Measurements from ENCODE around the gene MISP. TPM values are rescaled to one million over a fixed set of nuclear protein-coding genes. Genes with fewer than 3 reads are reported as not detected.

The MISP gene
- total and polyA plus RNA-seq, 10 of the 15 experiments (the other 5 are each of a cell fraction or from before 2014, with no cell fraction given), result not detected

DNA sequence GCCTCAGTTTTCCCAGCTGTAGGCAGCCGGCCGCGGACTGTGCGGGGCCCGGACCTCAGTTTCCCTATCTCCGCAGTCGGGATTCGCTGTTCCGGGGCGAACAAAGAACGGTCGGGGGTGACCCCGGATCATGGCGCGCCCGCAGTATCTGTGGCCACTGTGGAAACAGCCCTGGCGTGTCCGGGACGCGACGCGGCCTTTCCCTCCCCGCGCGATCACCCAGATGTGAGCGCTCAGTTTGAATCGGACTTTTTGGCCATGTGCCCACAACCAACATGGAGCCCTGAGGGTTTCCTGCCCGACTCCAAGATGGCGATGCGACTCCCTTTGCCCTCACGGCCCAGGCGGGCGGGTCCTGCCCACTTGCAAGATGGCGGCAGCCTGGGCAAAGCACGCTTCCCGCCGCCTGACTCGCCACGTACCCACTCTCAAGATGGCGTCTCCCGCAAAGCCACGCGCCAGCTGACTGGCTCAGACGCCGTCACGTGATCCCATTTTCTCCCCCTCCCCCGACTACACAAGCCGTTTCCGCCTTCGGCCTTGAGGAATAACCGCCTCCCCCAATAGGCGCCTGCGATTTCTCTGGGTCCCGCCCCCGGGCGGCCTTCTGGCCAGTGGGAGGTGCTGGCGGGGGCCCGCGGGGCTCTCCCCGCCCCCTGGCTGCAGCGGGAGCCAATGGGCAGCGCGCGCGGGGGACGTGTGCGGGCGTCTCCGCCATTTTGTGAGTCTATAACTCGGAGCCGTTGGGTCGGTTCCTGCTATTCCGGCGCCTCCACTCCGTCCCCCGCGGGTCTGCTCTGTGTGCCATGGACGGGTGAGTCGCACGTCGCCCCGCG lies 46.0 kb downstream of the MISP start, which contains the start of gene PTBP1:
Gene PTBP1, plus strand, starts transcription at position 761 of the 836 bp plus-strand sequence. Its CDS starts 46 bp downstream, at position 807.
- under 1% methylated on average over 77 of the region's 83 CpGs for WGBS (ENCODE audit: insufficient coverage, insufficient replicate concordance, low lambda C conversion rate, missing lambda C conversion rate)
- peak within 1 kb of the TSS; percentile 84 for H3K4me2 ChIP-seq (ENCODE audit: control insufficient read depth, insufficient read depth)
- H3K4me3 ChIP-seq, result peak within 1 kb of the TSS; percentile 92
- H3K79me2 ChIP-seq (ENCODE audit: control insufficient read depth, insufficient read depth, low read length), result peaks cover 42% of the 10 kb centered on the region
- FAIRE-seq, result peak; percentile 100
- SMC1A ChIA-PET (ENCODE audit: uncharacterized antibody, unreplicated experiment), result no interaction called here
- BruUV-seq (replicated peaks), result no TSS peak
- peak within 1 kb of the TSS; percentile 98 for H3K9ac ChIP-seq (ENCODE audit: control insufficient read depth, insufficient read depth, low read length)
- H4K20me1 ChIP-seq (ENCODE audit: control insufficient read depth, insufficient read depth), result peaks cover 30% of the 10 kb centered on the region
- DNase-seq (ENCODE audit: low read depth, low spot score), result peak; percentile 100
- intact Hi-C loops (cut with micrococcal nuclease; ENCODE audit: unreplicated experiment) (loop anchor here (2.0 kb wide), 1 partner anchor 224 kb away; the partner anchor contains the start of gene BSG), in situ Hi-C loops (cut with MboI) (no loop called here)
- H3K27me3 ChIP-seq (replicated peaks in 1 of 2; ENCODE audit: control insufficient read depth in 2 of 2, insufficient read depth in 2 of 2, low read length in 1 of 2), result no peaks in the 10 kb centered on the region
- POLR2A ChIA-PET, result interaction anchor here (1.3 kb wide), 1 partner anchor 110 kb away, joined by 3 read pairs; no protein-coding TSS in a partner anchor
- H2AFZ ChIP-seq (ENCODE audit: control insufficient read depth, low read depth, low read length), result peak within 1 kb of the TSS; percentile 97
- RAD21 ChIA-PET (ENCODE audit: unreplicated experiment), result no interaction called here
- peak within 1 kb of the TSS; percentile 90 for H3K27ac ChIP-seq (ENCODE audit: control insufficient read depth, insufficient read depth)
- peaks cover 7% of the 10 kb centered on the region; the same call in 1 of the 2 replicates for H3K4me1 ChIP-seq (ENCODE audit: control insufficient read depth, insufficient read depth, low read length)
- H3K36me3 ChIP-seq (ENCODE audit: control insufficient read depth in 2 of 2, insufficient read depth in 2 of 2, low read length in 1 of 2), result peaks cover 11 to 20% of the 10 kb centered on the region in 2 experiments; a peak in 3 of 4 replicates
- CTCF ChIA-PET, result no interaction called here
- peak; percentile 93 for ATAC-seq
- H3K9me3 ChIP-seq (replicated peaks; ENCODE audit: control insufficient read depth, insufficient read depth, low read length), result no peaks in the 10 kb centered on the region
- TF ChIP-seq TCF12 (IDR thresholded peaks at IDR 0.05; ENCODE audit: low read depth, low read length), result peak; percentile 37; the same call in 1 of the 2 replicates
- no peak for TF ChIP-seq WRNIP1 (IDR thresholded peaks at IDR 0.05; ENCODE audit: borderline replicate concordance, low read depth, low read length)
- peak; percentile 86 for TF ChIP-seq TAF1 (IDR thresholded peaks at IDR 0.05; ENCODE audit: borderline replicate concordance, low read depth, low read length)
- TF ChIP-seq, protein P1, sequence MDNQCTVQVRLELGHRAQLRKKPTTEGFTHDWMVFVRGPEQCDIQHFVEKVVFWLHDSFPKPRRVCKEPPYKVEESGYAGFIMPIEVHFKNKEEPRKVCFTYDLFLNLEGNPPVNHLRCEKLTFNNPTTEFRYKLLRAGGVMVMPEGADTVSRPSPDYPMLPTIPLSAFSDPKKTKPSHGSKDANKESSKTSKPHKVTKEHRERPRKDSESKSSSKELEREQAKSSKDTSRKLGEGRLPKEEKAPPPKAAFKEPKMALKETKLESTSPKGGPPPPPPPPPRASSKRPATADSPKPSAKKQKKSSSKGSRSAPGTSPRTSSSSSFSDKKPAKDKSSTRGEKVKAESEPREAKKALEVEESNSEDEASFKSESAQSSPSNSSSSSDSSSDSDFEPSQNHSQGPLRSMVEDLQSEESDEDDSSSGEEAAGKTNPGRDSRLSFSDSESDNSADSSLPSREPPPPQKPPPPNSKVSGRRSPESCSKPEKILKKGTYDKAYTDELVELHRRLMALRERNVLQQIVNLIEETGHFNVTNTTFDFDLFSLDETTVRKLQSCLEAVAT (IDR thresholded peaks at IDR 0.05), result peak; percentile 93
- peak; percentile 98 for TF ChIP-seq SP1 (IDR thresholded peaks at IDR 0.05; ENCODE audit: low read depth, low read length)
- peak; percentile 95 for TF ChIP-seq NFYB (IDR thresholded peaks at IDR 0.05; ENCODE audit: insufficient read depth, low read depth, low read length)
- no peak for TF ChIP-seq ZNF217 (IDR thresholded peaks at IDR 0.05)
- TF ChIP-seq, protein P2, sequence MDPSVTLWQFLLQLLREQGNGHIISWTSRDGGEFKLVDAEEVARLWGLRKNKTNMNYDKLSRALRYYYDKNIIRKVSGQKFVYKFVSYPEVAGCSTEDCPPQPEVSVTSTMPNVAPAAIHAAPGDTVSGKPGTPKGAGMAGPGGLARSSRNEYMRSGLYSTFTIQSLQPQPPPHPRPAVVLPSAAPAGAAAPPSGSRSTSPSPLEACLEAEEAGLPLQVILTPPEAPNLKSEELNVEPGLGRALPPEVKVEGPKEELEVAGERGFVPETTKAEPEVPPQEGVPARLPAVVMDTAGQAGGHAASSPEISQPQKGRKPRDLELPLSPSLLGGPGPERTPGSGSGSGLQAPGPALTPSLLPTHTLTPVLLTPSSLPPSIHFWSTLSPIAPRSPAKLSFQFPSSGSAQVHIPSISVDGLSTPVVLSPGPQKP (IDR thresholded peaks at IDR 0.05; ENCODE audit: low read depth, low read length), result peak; percentile 53; the same call in 1 of the 2 replicates
- TF ChIP-seq CHD1 (IDR thresholded peaks at IDR 0.05; ENCODE audit: low read depth, low read length), result no peak
- TF ChIP-seq, protein P3, sequence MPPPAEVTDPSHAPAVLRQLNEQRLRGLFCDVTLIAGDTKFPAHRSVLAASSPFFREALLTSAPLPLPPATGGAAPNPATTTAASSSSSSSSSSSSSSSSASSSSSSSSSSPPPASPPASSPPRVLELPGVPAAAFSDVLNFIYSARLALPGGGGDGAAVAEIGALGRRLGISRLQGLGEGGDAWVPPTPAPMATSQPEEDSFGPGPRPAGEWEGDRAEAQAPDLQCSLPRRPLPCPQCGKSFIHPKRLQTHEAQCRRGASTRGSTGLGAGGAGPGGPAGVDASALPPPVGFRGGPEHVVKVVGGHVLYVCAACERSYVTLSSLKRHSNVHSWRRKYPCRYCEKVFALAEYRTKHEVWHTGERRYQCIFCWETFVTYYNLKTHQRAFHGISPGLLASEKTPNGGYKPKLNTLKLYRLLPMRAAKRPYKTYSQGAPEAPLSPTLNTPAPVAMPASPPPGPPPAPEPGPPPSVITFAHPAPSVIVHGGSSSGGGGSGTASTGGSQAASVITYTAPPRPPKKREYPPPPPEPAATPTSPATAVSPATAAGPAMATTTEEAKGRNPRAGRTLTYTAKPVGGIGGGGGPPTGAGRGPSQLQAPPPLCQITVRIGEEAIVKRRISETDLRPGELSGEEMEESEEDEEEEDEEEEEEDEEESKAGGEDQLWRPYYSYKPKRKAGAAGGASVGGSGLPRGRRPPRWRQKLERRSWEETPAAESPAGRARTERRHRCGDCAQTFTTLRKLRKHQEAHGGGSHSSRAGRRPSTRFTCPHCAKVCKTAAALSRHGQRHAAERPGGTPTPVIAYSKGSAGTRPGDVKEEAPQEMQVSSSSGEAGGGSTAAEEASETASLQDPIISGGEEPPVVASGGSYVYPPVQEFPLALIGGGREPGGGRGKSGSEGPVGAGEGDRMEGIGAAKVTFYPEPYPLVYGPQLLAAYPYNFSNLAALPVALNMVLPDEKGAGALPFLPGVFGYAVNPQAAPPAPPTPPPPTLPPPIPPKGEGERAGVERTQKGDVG (CRISPR knock-in tag; IDR thresholded peaks at IDR 0.05), result peak; percentile 88
- peak; percentile 95 for TF ChIP-seq CHD2 (IDR thresholded peaks at IDR 0.05; ENCODE audit: borderline replicate concordance, low read depth, low read length)
- TF ChIP-seq RFX5 (IDR thresholded peaks at IDR 0.05; ENCODE audit: low read depth, low read length), result no peak
- 0 out of 2 replicates have a peak, but pooled peaks have one; percentile 27 for TF ChIP-seq MEF2A (IDR thresholded peaks at IDR 0.05; ENCODE audit: insufficient read depth, low read depth, low read length)
- no peak for TF ChIP-seq MYB (IDR thresholded peaks at IDR 0.05; ENCODE audit: borderline replicate concordance, low read depth, low read length)
- no peak for TF ChIP-seq SUZ12 (IDR thresholded peaks at IDR 0.05; ENCODE audit: unreplicated experiment)
- TF ChIP-seq IRF4 (IDR thresholded peaks at IDR 0.05; ENCODE audit: low read depth, low read length), result peak; percentile 42; the same call in 1 of the 2 replicates

All from GM12878 (cell line).